Astrocyte (in vitro differentiated cells and primary cell): Measurements from ENCODE around the gene FAU. TPM values are rescaled to one million over a fixed set of nuclear protein-coding genes. Genes with fewer than 3 reads are reported as not detected.
A peak's percentile ranks its signal among the peaks of the same experiment; 100 is the strongest.
"Not testable (repeated sequence)": the region's sequence is repeated elsewhere in the genome, so short reads cannot be mapped to it uniquely, and the experiment has no call there.

ENCODE experiments used
- DNase-seq: peaks from one replicate; pipeline ENCODE4 v3.0.0-alpha.2; 2010; ENCODE audit warnings: low read depth
- FAIRE-seq: peaks from 2 replicates; lab custom pipeline; 2011; peaks lifted over from hg19 to GRCh38; lab: Jason Lieb, UNC
- H2AFZ ChIP-seq: 2 replicates; pipeline ENCODE4 v1.6.0; 2012; ENCODE audit warnings: low read depth, low read length, inconsistent platforms
- H3K27ac ChIP-seq: 2 replicates; pipeline ENCODE4 v1.5.1; 2011; ENCODE audit warnings: low read depth, low read length, inconsistent platforms
- H3K27me3 ChIP-seq: 2 replicates; pipeline ENCODE4 v1.6.0; 2011; ENCODE audit warnings: low read length, inconsistent platforms; ENCODE audit not compliant: insufficient read depth
- H3K36me3 ChIP-seq: 2 replicates; pipeline ENCODE4 v1.5.1; 2011; ENCODE audit warnings: low read length, inconsistent platforms; ENCODE audit not compliant: insufficient read depth
- H3K4me1 ChIP-seq: 2 replicates; pipeline ENCODE4 v1.5.1; 2011; ENCODE audit warnings: low read length, inconsistent platforms; ENCODE audit not compliant: insufficient read depth
- H3K4me2 ChIP-seq: 2 replicates; pipeline ENCODE4 v1.6.0; 2012; ENCODE audit warnings: low read length, inconsistent platforms
- H3K4me3 ChIP-seq: 2 replicates; pipeline ENCODE4 v1.5.1; 2011; ENCODE audit warnings: low read depth, mild to moderate bottlenecking, low read length, inconsistent platforms; ENCODE audit not compliant: insufficient read depth
- H3K79me2 ChIP-seq: 2 replicates; pipeline ENCODE4 v1.6.0; 2012; ENCODE audit warnings: mild to moderate bottlenecking, low read length, inconsistent platforms; ENCODE audit not compliant: insufficient read depth
- H3K9ac ChIP-seq: 2 replicates; pipeline ENCODE4 v1.6.0; 2012; ENCODE audit warnings: mild to moderate bottlenecking, low read length, inconsistent platforms
- H3K9me3 ChIP-seq: 2 replicates; pipeline ENCODE4 v1.5.1; 2012; ENCODE audit warnings: low read depth, mild to moderate bottlenecking, low read length, inconsistent platforms; ENCODE audit not compliant: insufficient read depth
- H4K20me1 ChIP-seq: 2 replicates; pipeline ENCODE4 v1.6.0; 2012; ENCODE audit warnings: low read length, inconsistent platforms; ENCODE audit not compliant: insufficient read depth
- H3K27ac Mint-ChIP-seq: one replicate; pipeline ENCODE4 v1.8.0; 2021; ENCODE audit warnings: mild to moderate bottlenecking, mixed read lengths; ENCODE audit not compliant: unreplicated experiment
- H3K27me3 Mint-ChIP-seq: one replicate; pipeline ENCODE4 v1.8.0; 2021; ENCODE audit warnings: low read depth, mixed read lengths; ENCODE audit not compliant: unreplicated experiment
- H3K36me3 Mint-ChIP-seq: one replicate; pipeline ENCODE4 v1.8.0; 2021; ENCODE audit warnings: low read depth, mixed read lengths; ENCODE audit not compliant: unreplicated experiment
- H3K4me1 Mint-ChIP-seq: one replicate; pipeline ENCODE4 v1.8.0; 2021; ENCODE audit warnings: low read depth, mixed read lengths; ENCODE audit not compliant: unreplicated experiment
- H3K4me3 Mint-ChIP-seq: one replicate; pipeline ENCODE4 v1.8.0; 2021; ENCODE audit warnings: mild to moderate bottlenecking, moderate library complexity, mixed read lengths; ENCODE audit not compliant: unreplicated experiment
- H3K9me3 Mint-ChIP-seq: one replicate; pipeline ENCODE4 v1.8.0; 2021; ENCODE audit warnings: mild to moderate bottlenecking, mixed read lengths; ENCODE audit not compliant: unreplicated experiment
- EZH2 ChIP-seq: IDR thresholded peaks from 2 replicates; pipeline ENCODE4 v1.6.1; 2012; ENCODE audit warnings: mild to moderate bottlenecking, low read length, inconsistent platforms; ENCODE audit not compliant: insufficient read depth
- total RNA-seq: library from RNA; stranded (reverse); gene quantifications from 2 replicates; pipeline ENCODE4 v1.2.1, GENCODE V29; 2021
- TF ChIP-seq, protein P1 (sequence below): IDR thresholded peaks from 2 replicates; pipeline ENCODE4 v1.5.1; 2011; ENCODE audit warnings: low read depth, mild to moderate bottlenecking, inconsistent platforms, low read length, moderate library complexity; ENCODE audit not compliant: insufficient read depth

The FAU gene
- total RNA-seq, 1 donor from 2014 or later, result 694 TPM

DNA sequence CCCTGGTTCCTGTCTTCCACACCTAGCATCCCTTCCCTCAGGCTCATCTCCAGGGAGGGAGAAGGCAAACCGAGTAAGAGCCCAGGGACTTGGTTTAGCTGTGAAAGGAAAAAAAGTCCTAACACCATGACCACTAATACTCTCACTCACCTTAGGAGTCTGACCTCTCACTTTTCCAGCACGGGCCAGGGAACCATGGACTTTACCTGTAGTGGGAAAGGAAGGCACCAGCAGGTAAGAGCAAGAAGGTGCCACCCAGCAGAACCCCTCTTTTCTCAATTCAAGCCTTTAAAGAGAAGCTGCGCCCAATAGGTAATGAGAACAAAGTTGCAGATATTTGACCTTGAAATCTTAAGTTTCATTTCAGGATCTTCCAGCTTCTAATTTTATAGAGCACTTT lies 1.1 kb downstream of the FAU start:
- no peak for TF ChIP-seq EZH2
- TF ChIP-seq, protein P1, sequence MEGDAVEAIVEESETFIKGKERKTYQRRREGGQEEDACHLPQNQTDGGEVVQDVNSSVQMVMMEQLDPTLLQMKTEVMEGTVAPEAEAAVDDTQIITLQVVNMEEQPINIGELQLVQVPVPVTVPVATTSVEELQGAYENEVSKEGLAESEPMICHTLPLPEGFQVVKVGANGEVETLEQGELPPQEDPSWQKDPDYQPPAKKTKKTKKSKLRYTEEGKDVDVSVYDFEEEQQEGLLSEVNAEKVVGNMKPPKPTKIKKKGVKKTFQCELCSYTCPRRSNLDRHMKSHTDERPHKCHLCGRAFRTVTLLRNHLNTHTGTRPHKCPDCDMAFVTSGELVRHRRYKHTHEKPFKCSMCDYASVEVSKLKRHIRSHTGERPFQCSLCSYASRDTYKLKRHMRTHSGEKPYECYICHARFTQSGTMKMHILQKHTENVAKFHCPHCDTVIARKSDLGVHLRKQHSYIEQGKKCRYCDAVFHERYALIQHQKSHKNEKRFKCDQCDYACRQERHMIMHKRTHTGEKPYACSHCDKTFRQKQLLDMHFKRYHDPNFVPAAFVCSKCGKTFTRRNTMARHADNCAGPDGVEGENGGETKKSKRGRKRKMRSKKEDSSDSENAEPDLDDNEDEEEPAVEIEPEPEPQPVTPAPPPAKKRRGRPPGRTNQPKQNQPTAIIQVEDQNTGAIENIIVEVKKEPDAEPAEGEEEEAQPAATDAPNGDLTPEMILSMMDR, result no peak
- H3K4me1 ChIP-seq, result peaks cover 25% of the 10 kb centered on the region
- peak overlapping the region; percentile 95 for H3K4me3 ChIP-seq
- H3K36me3 ChIP-seq, result peaks cover 15% of the 10 kb centered on the region
- peaks cover 71% of the 10 kb centered on the region for H3K79me2 ChIP-seq
- Mint-ChIP-seq H3K9me3 (no peaks in the 10 kb centered on the region), H3K4me3 (peak overlapping the region; percentile 100), H3K36me3 (peaks cover 12% of the 10 kb centered on the region), H3K4me1 (peaks cover 12% of the 10 kb centered on the region), H3K27me3 (no peaks in the 10 kb centered on the region), H3K27ac (peak overlapping the region; percentile 99)
- H3K9me3 ChIP-seq, result no peaks in the 10 kb centered on the region
- DNase-seq (no peak), FAIRE-seq (no peak)
- no peaks in the 10 kb centered on the region for H3K27me3 ChIP-seq
- peak overlapping the region; percentile 82 for H3K27ac ChIP-seq
- H2AFZ ChIP-seq, result no peak overlapping the region
- peak overlapping the region; percentile 97 for H3K4me2 ChIP-seq
- peak overlapping the region; percentile 98 for H3K9ac ChIP-seq
- H4K20me1 ChIP-seq, result peaks cover 36% of the 10 kb centered on the region

- DNase-seq (no peak), FAIRE-seq (no peak)
- Mint-ChIP-seq H3K4me3 (peak overlapping the region; percentile 62), H3K4me1 (peaks cover 12% of the 10 kb centered on the region), H3K36me3 (peaks cover 14% of the 10 kb centered on the region), H3K9me3 (no peaks in the 10 kb centered on the region), H3K27me3 (no peaks in the 10 kb centered on the region), H3K27ac (peak overlapping the region; percentile 1)
- Histone ChIP-seq H2AFZ (no peak overlapping the region), H3K27me3 (no peaks in the 10 kb centered on the region), H3K27ac (no peak overlapping the region), H3K4me2 (no peak overlapping the region), H3K9ac (peak overlapping the region; percentile 98), H3K9me3 (no peaks in the 10 kb centered on the region), H4K20me1 (peaks cover 30% of the 10 kb centered on the region), H3K4me3 (no peak overlapping the region), H3K36me3 (peaks cover 15% of the 10 kb centered on the region), H3K4me1 (peaks cover 25% of the 10 kb centered on the region), H3K79me2 (peaks cover 72% of the 10 kb centered on the region)
- TF ChIP-seq EZH2, result no peak
- TF ChIP-seq, protein P1, result no peak
These were observed 2.3 kb downstream of the FAU start for GRCh38 chr11:65119670-65119995.

DNA sequence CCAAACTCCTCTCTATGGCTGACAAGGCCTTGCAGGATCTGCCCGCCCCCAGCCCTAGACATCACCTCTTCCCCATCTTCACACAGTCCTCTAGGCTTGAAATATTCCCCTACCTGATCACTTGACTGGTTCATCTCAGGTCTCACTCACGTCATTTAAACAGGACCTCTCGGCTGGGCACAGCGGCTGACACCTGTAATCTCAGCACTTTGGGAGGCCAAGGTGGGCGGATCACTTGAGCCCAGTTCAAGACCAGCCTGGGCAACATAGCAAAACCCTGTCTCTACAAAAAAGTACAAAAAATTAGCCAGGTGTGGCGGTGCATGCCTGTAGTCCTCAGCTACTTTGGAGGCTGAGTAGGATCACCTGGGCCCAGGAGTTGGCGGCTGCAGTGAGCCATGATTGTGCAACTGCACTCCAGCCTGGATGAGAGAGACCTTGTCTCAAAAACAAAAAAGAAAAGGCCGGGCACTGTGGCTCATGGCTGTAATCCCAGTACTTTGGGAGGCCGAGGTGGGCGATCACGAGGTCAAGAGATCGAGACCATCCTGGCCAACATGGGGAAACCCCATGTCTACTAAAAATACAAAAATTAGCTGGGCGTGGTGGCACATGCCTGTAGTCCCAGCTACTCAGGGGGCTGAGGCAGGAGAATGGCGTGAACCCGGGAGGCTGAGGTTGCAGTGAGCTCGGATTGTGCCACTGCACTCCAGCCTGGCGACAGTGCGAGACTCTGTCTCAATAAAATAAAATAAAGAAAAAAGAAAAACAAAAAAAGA lies 2.9 kb downstream of the FAU start:
- H3K36me3 ChIP-seq, result peaks cover 15% of the 10 kb centered on the region
- Mint-ChIP-seq H3K4me3 (peak overlapping the region; percentile 78), H3K36me3 (peaks cover 16% of the 10 kb centered on the region), H3K4me1 (peaks cover 12% of the 10 kb centered on the region), H3K27ac (peak overlapping the region; percentile 90)
- H3K27me3 ChIP-seq, H3K9me3 Mint-ChIP-seq, H3K4me2 ChIP-seq, DNase-seq, FAIRE-seq, H3K27ac ChIP-seq, H3K9me3 ChIP-seq, H3K27me3 Mint-ChIP-seq, H2AFZ ChIP-seq, H3K4me3 ChIP-seq: not testable (repeated sequence)
- H4K20me1 ChIP-seq, result peaks cover 25% of the 10 kb centered on the region
- H3K9ac ChIP-seq, result peak overlapping the region; percentile 51
- peaks cover 67% of the 10 kb centered on the region for H3K79me2 ChIP-seq
- peaks cover 25% of the 10 kb centered on the region for H3K4me1 ChIP-seq
